CD4-positive, alpha-beta T cell treated with Interleukin-17A for 4 hours (primary cell): ENCODE data around the gene UGDH.

ENCODE experiments used
- DNase-seq: peaks from one replicate; pipeline ENCODE4 v3.0.0-alpha.2; 2020; ENCODE audit warnings: mixed read lengths

UGDH gene

DNA sequence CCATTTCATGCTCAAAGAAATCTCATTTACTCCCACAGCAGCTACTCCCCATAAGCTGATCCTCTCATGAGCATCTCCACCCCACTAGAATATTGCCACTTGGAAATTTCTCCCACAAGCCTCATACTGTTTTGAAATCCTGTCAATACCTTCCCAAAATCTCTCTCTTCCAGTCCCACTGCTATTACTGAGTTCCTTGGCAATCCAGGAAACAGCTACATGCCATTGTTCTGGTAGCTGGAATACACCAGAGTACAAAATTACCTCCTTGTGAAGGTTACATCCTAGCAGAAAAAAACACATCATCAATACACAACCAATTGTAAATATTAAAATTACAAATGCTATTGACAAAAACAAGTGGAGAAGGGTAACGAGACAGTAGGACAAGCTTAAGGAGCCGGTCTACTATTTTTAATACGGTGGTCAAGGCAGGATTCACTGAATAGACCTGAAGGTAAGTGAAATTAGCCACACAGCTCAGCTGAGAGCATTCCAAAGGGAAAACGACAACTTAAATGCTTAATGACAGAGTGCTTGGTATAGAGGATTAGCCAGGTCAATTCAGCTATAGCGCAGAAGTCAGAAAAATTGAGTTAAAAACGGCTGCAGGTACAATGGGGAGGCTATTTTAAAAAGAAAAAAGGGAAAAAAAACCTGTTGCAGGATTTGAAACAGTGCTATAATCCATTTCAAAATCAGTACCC lies 74.9 kb downstream of the UGDH start:
- no peak for DNase-seq

GRCh38 chr4:39451423-39452023 lies 75.7 kb downstream of the UGDH start:
- DNase-seq: no peak

DNA sequence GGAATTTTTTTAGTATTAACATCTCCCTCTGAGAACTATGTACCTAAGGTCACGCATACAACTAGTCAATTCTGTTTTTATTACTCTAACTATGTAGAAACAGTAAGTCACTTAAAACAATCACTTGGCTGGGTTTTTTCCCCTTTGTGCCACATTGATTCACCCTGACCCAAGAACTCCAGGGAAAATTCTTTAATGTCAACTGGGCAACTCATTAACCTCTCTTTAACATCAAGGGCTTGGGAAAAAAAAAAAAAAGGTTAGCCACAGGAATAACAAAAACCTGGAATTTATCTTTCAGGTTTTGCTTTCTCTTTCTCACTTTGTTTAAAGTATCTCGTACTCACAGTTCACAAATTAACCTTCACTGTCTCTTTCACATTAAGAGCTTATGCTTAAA lies 76.6 kb downstream of the UGDH start:
- DNase-seq: no peak
